Measurements from ENCODE around the gene DYRK3.

DNA sequence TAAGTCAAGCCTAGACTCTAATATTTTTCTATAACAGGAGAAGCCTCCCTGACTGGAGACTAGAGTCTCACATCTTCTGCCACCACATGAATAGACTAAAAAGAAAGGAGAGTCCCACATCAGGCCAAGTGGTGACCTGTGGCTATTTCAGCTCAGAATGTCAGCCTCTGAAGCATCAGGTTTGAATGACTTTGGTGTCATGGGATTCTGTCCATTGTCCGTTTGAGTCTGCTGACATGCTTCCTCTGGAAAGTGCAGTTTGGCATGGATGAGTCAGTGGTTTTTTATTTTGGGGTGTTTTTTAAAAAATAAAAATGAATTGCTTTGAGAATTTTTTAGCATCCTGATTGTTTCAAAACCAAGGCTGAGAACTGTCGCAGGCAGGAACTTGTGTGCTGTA is 19.5 kb downstream of the DYRK3 start:
- TF ChIP-seq, protein P1, sequence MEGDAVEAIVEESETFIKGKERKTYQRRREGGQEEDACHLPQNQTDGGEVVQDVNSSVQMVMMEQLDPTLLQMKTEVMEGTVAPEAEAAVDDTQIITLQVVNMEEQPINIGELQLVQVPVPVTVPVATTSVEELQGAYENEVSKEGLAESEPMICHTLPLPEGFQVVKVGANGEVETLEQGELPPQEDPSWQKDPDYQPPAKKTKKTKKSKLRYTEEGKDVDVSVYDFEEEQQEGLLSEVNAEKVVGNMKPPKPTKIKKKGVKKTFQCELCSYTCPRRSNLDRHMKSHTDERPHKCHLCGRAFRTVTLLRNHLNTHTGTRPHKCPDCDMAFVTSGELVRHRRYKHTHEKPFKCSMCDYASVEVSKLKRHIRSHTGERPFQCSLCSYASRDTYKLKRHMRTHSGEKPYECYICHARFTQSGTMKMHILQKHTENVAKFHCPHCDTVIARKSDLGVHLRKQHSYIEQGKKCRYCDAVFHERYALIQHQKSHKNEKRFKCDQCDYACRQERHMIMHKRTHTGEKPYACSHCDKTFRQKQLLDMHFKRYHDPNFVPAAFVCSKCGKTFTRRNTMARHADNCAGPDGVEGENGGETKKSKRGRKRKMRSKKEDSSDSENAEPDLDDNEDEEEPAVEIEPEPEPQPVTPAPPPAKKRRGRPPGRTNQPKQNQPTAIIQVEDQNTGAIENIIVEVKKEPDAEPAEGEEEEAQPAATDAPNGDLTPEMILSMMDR (IDR thresholded peaks at IDR 0.05 in 8 of 11, conservative IDR thresholded peaks at IDR 0.05 in 3 of 11): no peak
- TF ChIP-seq POLR2AphosphoS5 (IDR thresholded peaks at IDR 0.05): no peak
